ENCODE results near the gene HACD4.

Gene HACD4

GRCh38 chr9:21031091-21031807, at the start of gene HACD4:
TSS of gene HACD4 (minus strand) at chr9:21031640. CDS start at chr9:21031590, 50 bp downstream.
- no peak for DNase-seq

GRCh38 chr9:21080793-21081192, 49.4 kb upstream of the HACD4 start:
- DNase-seq: no peak

GRCh38 chr9:21078702-21079101, 47.3 kb upstream of the HACD4 start:
- no peak for DNase-seq

- DNase-seq: no peak
Observed at GRCh38 chr9:21077781-21078180, 46.3 kb upstream of the HACD4 start, which contains the start of gene IFNB1. TSS of gene IFNB1 (minus strand) at chr9:21077942. CDS start at chr9:21077869, 73 bp downstream.

GRCh38 chr9:21075484-21075883, 44.0 kb upstream of the HACD4 start:
- no peak for DNase-seq

GRCh38 chr9:21070906-21071305, 39.5 kb upstream of the HACD4 start:
- no peak for DNase-seq

- no peak for DNase-seq
Observed at GRCh38 chr9:21070171-21070571, 38.7 kb upstream of the HACD4 start.

- DNase-seq: no peak
Observed at GRCh38 chr9:21060919-21061561, 29.6 kb upstream of the HACD4 start.

GRCh38 chr9:21056931-21057330, 25.5 kb upstream of the HACD4 start:
- no peak for DNase-seq

GRCh38 chr9:21053851-21054250, 22.4 kb upstream of the HACD4 start:
- DNase-seq: no peak

GRCh38 chr9:21047281-21047691, 15.8 kb upstream of the HACD4 start:
- no peak for DNase-seq

- no peak for DNase-seq
Observed at GRCh38 chr9:21043841-21044240, 12.4 kb upstream of the HACD4 start.

- no peak for DNase-seq
Observed at GRCh38 chr9:21042466-21042865, 11.0 kb upstream of the HACD4 start.

- DNase-seq: no peak
Observed at GRCh38 chr9:21039302-21039701, 7.9 kb upstream of the HACD4 start.

- DNase-seq: no peak
Observed at GRCh38 chr9:21037278-21037677, 5.8 kb upstream of the HACD4 start.

- no peak for DNase-seq
Observed at GRCh38 chr9:21031808-21032183, 356 bp upstream of the HACD4 start.

GRCh38 chr9:21030389-21031035, 928 bp downstream of the HACD4 start:
- DNase-seq: no peak

- no peak for DNase-seq
Observed at GRCh38 chr9:21029661-21030060, 1.8 kb downstream of the HACD4 start.

- no peak for DNase-seq
Observed at GRCh38 chr9:21028466-21028865, 3.0 kb downstream of the HACD4 start.

GRCh38 chr9:21027295-21027694, 4.1 kb downstream of the HACD4 start:
- no peak for DNase-seq

GRCh38 chr9:21023861-21024260, 7.6 kb downstream of the HACD4 start:
- no peak for DNase-seq

- no peak for DNase-seq
Observed at GRCh38 chr9:21018177-21018576, 13.3 kb downstream of the HACD4 start.

GRCh38 chr9:21016701-21017491, 14.5 kb downstream of the HACD4 start:
- DNase-seq: no peak

All from NCI-H2081 treated with DMSO at 0.1 percent for 48 hours (cell line).